ENCODE measurements around the gene ASS1. TPM values are rescaled to one million over a fixed set of nuclear protein-coding genes. Genes with fewer than 3 reads are reported as not detected.

ASS1 gene
- total and polyA plus RNA-seq, 2 of the 13 experiments (the other 11 are each of a cell fraction or from before 2014, with no cell fraction given): 77.6 to 122 TPM

DNA sequence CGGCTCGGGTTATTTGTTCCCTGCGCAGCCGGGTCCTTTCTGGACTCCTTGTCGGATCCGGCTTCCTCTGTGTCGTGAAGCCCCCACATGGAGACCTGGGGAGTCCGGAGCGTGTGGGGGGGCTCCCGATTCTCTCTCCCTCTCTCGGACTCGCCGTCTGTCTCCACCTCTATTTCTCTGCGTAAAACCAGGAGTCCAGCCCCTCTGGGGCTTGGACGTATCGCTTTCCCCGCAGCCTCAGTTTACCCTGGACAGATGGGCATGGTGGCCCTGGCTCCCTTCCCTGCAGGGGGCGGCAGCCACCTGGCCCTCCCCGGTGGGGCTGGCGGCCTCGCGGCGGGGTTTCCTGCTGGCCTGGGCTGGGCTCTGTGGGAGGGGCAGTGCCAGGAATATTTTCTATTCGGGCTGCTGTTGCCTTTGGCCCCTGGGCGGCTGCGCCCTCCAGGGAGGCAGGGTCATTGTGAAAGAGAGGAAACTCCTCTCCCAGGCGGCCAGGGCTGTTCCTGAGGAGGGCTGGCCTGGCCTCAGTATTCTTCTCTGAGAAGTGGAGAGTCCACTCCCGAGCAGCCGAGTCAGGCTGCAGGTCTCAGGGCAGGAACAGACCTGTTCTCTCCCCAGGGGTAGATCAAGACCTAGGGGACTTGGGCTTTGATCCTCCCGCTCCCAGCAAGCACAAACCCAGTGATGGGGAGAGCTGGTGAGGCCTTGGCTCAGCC lies 665 bp downstream of the ASS1 start:
- no peaks in the 10 kb centered on the region; a peak in 1 of 5 replicates for H3K27me3 ChIP-seq (ENCODE audit: control insufficient read depth in 1 of 2, insufficient read depth in 2 of 2, low read length in 2 of 2)
- peak overlapping the region; percentile 93 for H3K4me2 ChIP-seq (ENCODE audit: low read depth, low read length)
- TSS peak; percentile 55 for BruUV-seq (replicated peaks)
- H2AFZ ChIP-seq (ENCODE audit: low read length): peak overlapping the region; percentile 34
- H3K9ac ChIP-seq (ENCODE audit: insufficient read depth, low read depth, low read length): peak overlapping the region; percentile 72
- H3K4me1 ChIP-seq (ENCODE audit: insufficient read depth, low read length): peaks cover 63% of the 10 kb centered on the region
- ChIA-PET CTCF (ENCODE audit: low intra/inter-chr PET ratio, low total read pairs) (no interaction called here), POLR2A (interaction anchor here (0.7 to 1.2 kb wide), 5 partner anchors 12 to 256 kb away, joined by 3 read pairs; no protein-coding TSS in a partner anchor)
- H4K20me1 ChIP-seq (ENCODE audit: insufficient read depth, low read length): no peaks in the 10 kb centered on the region
- peak overlapping the region; percentile 62 to 86 (median 75) for H3K4me3 ChIP-seq (replicated peaks in 1 of 3; ENCODE audit: insufficient read depth in 1 of 3, low read depth in 2 of 3, low read length in 3 of 3)
- peak; percentile 74 for ATAC-seq
- no peak for FAIRE-seq
- in situ Hi-C loops (cut with HindIII; ENCODE audit: extremely low pct_ligation_motif_present, low pct_unique_long_range_greater_than_20kb): no loop called here
- intact Hi-C loops (cut with micrococcal nuclease; ENCODE audit: unreplicated experiment): no loop called here
- peak; percentile 61 for DNase-seq (ENCODE audit: low spot score)
- H3K27ac ChIP-seq (ENCODE audit: extremely low read length, insufficient read depth, low read length): peak overlapping the region; percentile 40
- WGBS (ENCODE audit: low lambda C conversion rate): 3% methylated on average over 6 of the region's 30 CpGs
- peaks cover 9% of the 10 kb centered on the region; the same call in 1 of the 2 replicates for H3K9me3 ChIP-seq (ENCODE audit: low read length)
- H3K79me2 ChIP-seq (ENCODE audit: insufficient read depth, low read length): no peaks in the 10 kb centered on the region
- H3K36me3 ChIP-seq (replicated peaks in 1 of 2; ENCODE audit: control insufficient read depth in 1 of 2, insufficient read depth in 2 of 2, low read length in 2 of 2): no peaks in the 10 kb centered on the region
- no peak for TF ChIP-seq ZNF550 (CRISPR knock-in tag; IDR thresholded peaks at IDR 0.05; ENCODE audit: borderline replicate concordance)
- no peak; the same call in 1 of the 2 replicates for TF ChIP-seq KDM3A (CRISPR knock-in tag; IDR thresholded peaks at IDR 0.05; ENCODE audit: low read depth)
- no peak; the same call in 1 of the 2 replicates for TF ChIP-seq ZFP41 (CRISPR knock-in tag; IDR thresholded peaks at IDR 0.05; ENCODE audit: borderline replicate concordance)
- TF ChIP-seq ARHGAP35 (CRISPR knock-in tag; IDR thresholded peaks at IDR 0.05; ENCODE audit: borderline replicate concordance): no peak
- TF ChIP-seq ZNF564 (CRISPR knock-in tag; IDR thresholded peaks at IDR 0.05): 0 out of 2 replicates have a peak, but pooled peaks have one; percentile 14
- TF ChIP-seq HOXA7 (CRISPR knock-in tag; IDR thresholded peaks at IDR 0.05): no peak
- 0 out of 2 replicates have a peak, but pooled peaks have one; percentile 26 for TF ChIP-seq HIVEP1 (CRISPR knock-in tag; IDR thresholded peaks at IDR 0.05)
- TF ChIP-seq ERF (CRISPR knock-in tag; IDR thresholded peaks at IDR 0.05): no peak
- TF ChIP-seq PITX1 (CRISPR knock-in tag; IDR thresholded peaks at IDR 0.05): 0 out of 2 replicates have a peak, but pooled peaks have one; percentile 20
- TF ChIP-seq TP53 (CRISPR knock-in tag; conservative IDR thresholded peaks at IDR 0.05): 0 out of 2 replicates have a peak, but pooled peaks have one; percentile 1
- peak; percentile 6; the same call in 1 of the 2 replicates for TF ChIP-seq ZFX (CRISPR knock-in tag; IDR thresholded peaks at IDR 0.05; ENCODE audit: low read depth)
- TF ChIP-seq, protein P1, sequence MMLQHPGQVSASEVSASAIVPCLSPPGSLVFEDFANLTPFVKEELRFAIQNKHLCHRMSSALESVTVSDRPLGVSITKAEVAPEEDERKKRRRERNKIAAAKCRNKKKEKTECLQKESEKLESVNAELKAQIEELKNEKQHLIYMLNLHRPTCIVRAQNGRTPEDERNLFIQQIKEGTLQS (CRISPR knock-in tag; IDR thresholded peaks at IDR 0.05): no peak
- TF ChIP-seq FOXA1 (IDR thresholded peaks at IDR 0.05): no peak
- TF ChIP-seq FOXA1 (CRISPR knock-in tag; IDR thresholded peaks at IDR 0.05): no peak
- TF ChIP-seq POLR2G (IDR thresholded peaks at IDR 0.05; ENCODE audit: low read depth, low read length): peak; percentile 32; the same call in 1 of the 2 replicates
- no peak for TF ChIP-seq IRF2 (CRISPR knock-in tag; IDR thresholded peaks at IDR 0.05)
- no peak for TF ChIP-seq HHEX (CRISPR knock-in tag; IDR thresholded peaks at IDR 0.05)
- TF ChIP-seq ZNF3 (CRISPR knock-in tag; IDR thresholded peaks at IDR 0.05): no peak
- TF ChIP-seq IKZF1 (IDR thresholded peaks at IDR 0.05): no peak
- TF ChIP-seq TCF7L2 (IDR thresholded peaks at IDR 0.05; ENCODE audit: low read depth, low read length): no peak
- no peak for TF ChIP-seq ZNF670 (CRISPR knock-in tag; IDR thresholded peaks at IDR 0.05; ENCODE audit: borderline replicate concordance)
- TF ChIP-seq, protein P2, sequence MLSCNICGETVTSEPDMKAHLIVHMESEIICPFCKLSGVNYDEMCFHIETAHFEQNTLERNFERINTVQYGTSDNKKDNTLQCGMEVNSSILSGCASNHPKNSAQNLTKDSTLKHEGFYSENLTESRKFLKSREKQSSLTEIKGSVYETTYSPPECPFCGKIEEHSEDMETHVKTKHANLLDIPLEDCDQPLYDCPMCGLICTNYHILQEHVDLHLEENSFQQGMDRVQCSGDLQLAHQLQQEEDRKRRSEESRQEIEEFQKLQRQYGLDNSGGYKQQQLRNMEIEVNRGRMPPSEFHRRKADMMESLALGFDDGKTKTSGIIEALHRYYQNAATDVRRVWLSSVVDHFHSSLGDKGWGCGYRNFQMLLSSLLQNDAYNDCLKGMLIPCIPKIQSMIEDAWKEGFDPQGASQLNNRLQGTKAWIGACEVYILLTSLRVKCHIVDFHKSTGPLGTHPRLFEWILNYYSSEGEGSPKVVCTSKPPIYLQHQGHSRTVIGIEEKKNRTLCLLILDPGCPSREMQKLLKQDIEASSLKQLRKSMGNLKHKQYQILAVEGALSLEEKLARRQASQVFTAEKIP (CRISPR knock-in tag; IDR thresholded peaks at IDR 0.05; ENCODE audit: borderline replicate concordance): no peak
- TF ChIP-seq CHD4 (IDR thresholded peaks at IDR 0.05; ENCODE audit: borderline replicate concordance, low read length): no peak
- peak; percentile 3 for TF ChIP-seq HNRNPLL (IDR thresholded peaks at IDR 0.05; ENCODE audit: low read depth, low read length, poor library complexity, severe bottlenecking)
- no peak for TF ChIP-seq PAF1 (CRISPR knock-in tag; IDR thresholded peaks at IDR 0.05)
- no peak for TF ChIP-seq SMAD9 (CRISPR knock-in tag; IDR thresholded peaks at IDR 0.05)
- TF ChIP-seq PHF21A (CRISPR knock-in tag; IDR thresholded peaks at IDR 0.05): peak; percentile 64

Data from HepG2 (cell line).